Sigmoid colon (tissue), 7 donors: ENCODE measurements around the gene IL4. TPM values are rescaled to one million over a fixed set of nuclear protein-coding genes. Genes with fewer than 3 reads are reported as not detected.

Experiments used
- DNase-seq: peaks from one replicate; pipeline ENCODE4 v3.0.0-alpha.2; 2019
- H3K27ac ChIP-seq, 4 donors: fragments of 200-600 bp; sonication (generic); one replicate each; pipeline ENCODE4 v1.5.1; 2016 to 2019; ENCODE audit warnings: mild to moderate bottlenecking in 1 of 4
- H3K27me3 ChIP-seq, 3 donors: fragments of 200-600 bp; sonication (generic); one replicate each; pipeline ENCODE4 v1.5.1; 2019; ENCODE audit warnings: mild to moderate bottlenecking in 1 of 3
- H3K36me3 ChIP-seq, 4 donors: fragments of 200-600 bp; sonication (generic); one replicate each; pipeline ENCODE4 v1.5.1; 2016 to 2019
- H3K4me1 ChIP-seq, 4 donors: fragments of 200-600 bp; sonication (generic); one replicate each; pipeline ENCODE4 v1.5.1; 2017 to 2019
- H3K4me3 ChIP-seq, 4 donors: fragments of 200-600 bp; sonication (generic); one replicate each; pipeline ENCODE4 v1.5.1; 2017 to 2019; ENCODE audit warnings: mild to moderate bottlenecking in 2 of 4, moderate library complexity in 1 of 4
- H3K9me3 ChIP-seq, 4 donors: fragments of 200-600 bp in 3 of 4; sonication (generic) in 3 of 4; one replicate each; pipeline versions ENCODE4 v1.5.1 to v1.6.1; 2013 to 2019
- EP300 ChIP-seq, 4 donors: sonication (generic); formaldehyde crosslinking; IDR thresholded peaks; one replicate each; pipeline ENCODE4 v1.6.1; 2017; ENCODE audit warnings: antibody characterized with exemption in 4 of 4
- POLR2A ChIP-seq, 2 donors: fragments of 450-650 bp; IDR thresholded peaks; one replicate each; pipeline ENCODE4 v1.6.1; 2016; ENCODE audit warnings: antibody characterized with exemption in 2 of 2, mild to moderate bottlenecking in 2 of 2, moderate library complexity in 2 of 2
- POLR2AphosphoS5 ChIP-seq, 4 donors: sonication (generic); formaldehyde crosslinking; IDR thresholded peaks; one replicate each; pipeline ENCODE4 v1.6.1; 2017; ENCODE audit warnings: antibody characterized with exemption in 4 of 4
- WGBS, 2 donors: extraction: QIAGEN DNeasy Blood & Tissue Kit; methylation state at CpG; one replicate each; pipeline ENCODE4 v1.1.7; 2013; 5-methylcytosine and 5-hydroxymethylcytosine counted together
- intact Hi-C: fragments of 100-400 bp; cut with DNase I; formaldehyde crosslinking; loops from one replicate; pipeline ENCODE4 v1.15.1; 2023
- polyA plus RNA-seq, 3 donors: library from polyadenylated mRNA; stranded (reverse); fragments of 200-250 nt; gene quantifications; one replicate each; pipeline ENCODE4 v1.2.3, GENCODE V29; 2013
- total RNA-seq, 4 donors: library from RNA; depleted of rRNA; stranded (reverse); fragments of >200 nt; gene quantifications; one replicate each; pipeline ENCODE4 v1.1.0, GENCODE V29; 2016
- TF ChIP-seq, protein P1 (sequence below), 4 experiments: fragments of 450-650 bp in 3 of 4; fragments of 200-600 bp in 1 of 4; IDR thresholded peaks; one replicate each; pipeline ENCODE4 v1.5.1; 2016 to 2019; ENCODE audit warnings: antibody characterized with exemption in 4 of 4, mild to moderate bottlenecking in 3 of 4, moderate library complexity in 2 of 4
- donor health status: healthy with polysubstance abuse.
- donor health status: Bipolar disorder and iron deficiency.
- donor health status: healthy.

IL4 gene
- total and polyA plus RNA-seq, 7 donors, result not detected

DNA sequence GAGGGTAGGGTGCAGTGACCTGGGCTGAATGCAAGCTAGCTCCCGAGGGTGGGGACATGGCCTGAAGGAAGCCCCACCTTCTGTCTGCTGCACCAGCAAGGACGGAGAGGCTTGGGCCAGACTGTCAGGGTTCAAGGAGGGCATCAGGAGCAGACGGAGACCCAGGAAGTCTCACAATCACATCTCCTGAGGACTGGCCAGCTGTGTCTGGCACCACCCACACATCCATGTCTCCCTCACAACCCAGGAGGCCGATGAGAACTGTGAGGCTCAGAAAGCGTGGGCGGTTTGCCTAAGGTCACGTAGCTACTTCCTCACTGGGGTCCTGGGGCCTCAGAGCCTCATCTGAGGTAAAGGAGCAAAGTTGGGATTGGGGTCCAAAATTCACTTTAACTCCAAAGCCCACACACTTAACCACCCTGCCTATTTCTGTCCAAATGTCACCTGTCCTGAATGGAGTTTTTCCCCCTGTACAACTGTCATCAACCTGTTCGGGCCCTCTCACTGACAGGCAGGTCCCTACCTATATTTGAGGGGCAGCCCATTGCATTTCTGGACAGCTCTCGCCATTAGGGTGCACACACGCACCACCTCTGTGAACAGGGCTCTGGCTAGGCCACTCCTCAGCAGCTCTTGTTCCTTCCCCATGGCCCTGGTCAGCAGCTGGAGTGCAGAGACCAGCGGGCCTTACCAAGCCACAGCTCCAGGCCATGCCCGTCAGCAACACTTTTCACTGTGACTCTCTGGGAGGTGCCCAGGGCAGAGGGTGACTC lies 12.4 kb upstream of the IL4 start:
- WGBS, 2 donors, result 85 to 87% methylated on average over 12 of the region's 12 CpGs
- no peaks in the 10 kb centered on the region for H3K36me3 ChIP-seq
- no peaks in the 10 kb centered on the region for H3K9me3 ChIP-seq
- TF ChIP-seq, protein P1, sequence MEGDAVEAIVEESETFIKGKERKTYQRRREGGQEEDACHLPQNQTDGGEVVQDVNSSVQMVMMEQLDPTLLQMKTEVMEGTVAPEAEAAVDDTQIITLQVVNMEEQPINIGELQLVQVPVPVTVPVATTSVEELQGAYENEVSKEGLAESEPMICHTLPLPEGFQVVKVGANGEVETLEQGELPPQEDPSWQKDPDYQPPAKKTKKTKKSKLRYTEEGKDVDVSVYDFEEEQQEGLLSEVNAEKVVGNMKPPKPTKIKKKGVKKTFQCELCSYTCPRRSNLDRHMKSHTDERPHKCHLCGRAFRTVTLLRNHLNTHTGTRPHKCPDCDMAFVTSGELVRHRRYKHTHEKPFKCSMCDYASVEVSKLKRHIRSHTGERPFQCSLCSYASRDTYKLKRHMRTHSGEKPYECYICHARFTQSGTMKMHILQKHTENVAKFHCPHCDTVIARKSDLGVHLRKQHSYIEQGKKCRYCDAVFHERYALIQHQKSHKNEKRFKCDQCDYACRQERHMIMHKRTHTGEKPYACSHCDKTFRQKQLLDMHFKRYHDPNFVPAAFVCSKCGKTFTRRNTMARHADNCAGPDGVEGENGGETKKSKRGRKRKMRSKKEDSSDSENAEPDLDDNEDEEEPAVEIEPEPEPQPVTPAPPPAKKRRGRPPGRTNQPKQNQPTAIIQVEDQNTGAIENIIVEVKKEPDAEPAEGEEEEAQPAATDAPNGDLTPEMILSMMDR (IDR thresholded peaks at IDR 0.05), result no peak
- no peak for TF ChIP-seq POLR2AphosphoS5 (IDR thresholded peaks at IDR 0.05)
- no peak for TF ChIP-seq EP300 (IDR thresholded peaks at IDR 0.05)
- TF ChIP-seq POLR2A (IDR thresholded peaks at IDR 0.05), result no peak
- H3K27ac ChIP-seq, result no peak overlapping the region
- H3K27me3 ChIP-seq, result peaks cover 1 to 9% (median 2%) of the 10 kb centered on the region in 3 donors
- intact Hi-C loops, result no loop called here
- H3K4me3 ChIP-seq, result no peak overlapping the region
- H3K4me1 ChIP-seq, result peaks cover 0 to 6% (median 4%) of the 10 kb centered on the region in 4 donors
- no peak for DNase-seq

DNA sequence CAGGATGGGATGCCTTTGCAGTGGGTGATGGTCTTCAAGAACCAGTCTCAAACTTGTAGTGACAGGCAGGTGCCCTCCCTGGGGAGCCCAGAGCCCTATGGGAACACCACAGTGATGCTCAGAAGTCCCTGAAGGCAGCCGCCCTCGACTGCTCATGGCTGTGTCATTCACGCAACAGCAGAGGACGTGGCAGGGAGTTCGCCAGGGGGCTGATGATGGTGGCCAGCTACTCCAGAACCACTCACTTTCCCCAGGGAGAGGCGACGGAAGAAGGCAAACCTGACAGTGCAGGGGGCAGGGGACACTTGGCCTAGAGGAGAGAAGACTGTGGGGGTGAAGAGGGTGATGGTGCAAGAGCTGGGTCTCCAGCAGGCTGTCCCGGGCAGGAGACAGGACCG lies 11.8 kb upstream of the IL4 start:
- intact Hi-C loops, result no loop called here
- DNase-seq, result no peak
- Histone ChIP-seq H3K9me3 (no peaks in the 10 kb centered on the region), H3K4me3 (no peak overlapping the region), H3K36me3 (no peaks in the 10 kb centered on the region), H3K27ac (no peak overlapping the region), H3K27me3 (peaks cover 0 to 4% (median 0%) of the 10 kb centered on the region in 3 donors), H3K4me1 (peaks cover 0 to under 1% (median 0%) of the 10 kb centered on the region in 4 donors)
- 83 to 97% methylated on average over 9 of the region's 9 CpGs for WGBS, 2 donors
- TF ChIP-seq POLR2A (IDR thresholded peaks at IDR 0.05) (no peak), EP300 (IDR thresholded peaks at IDR 0.05) (no peak), POLR2AphosphoS5 (IDR thresholded peaks at IDR 0.05) (no peak)
- TF ChIP-seq, protein P1 (IDR thresholded peaks at IDR 0.05), result no peak

DNA sequence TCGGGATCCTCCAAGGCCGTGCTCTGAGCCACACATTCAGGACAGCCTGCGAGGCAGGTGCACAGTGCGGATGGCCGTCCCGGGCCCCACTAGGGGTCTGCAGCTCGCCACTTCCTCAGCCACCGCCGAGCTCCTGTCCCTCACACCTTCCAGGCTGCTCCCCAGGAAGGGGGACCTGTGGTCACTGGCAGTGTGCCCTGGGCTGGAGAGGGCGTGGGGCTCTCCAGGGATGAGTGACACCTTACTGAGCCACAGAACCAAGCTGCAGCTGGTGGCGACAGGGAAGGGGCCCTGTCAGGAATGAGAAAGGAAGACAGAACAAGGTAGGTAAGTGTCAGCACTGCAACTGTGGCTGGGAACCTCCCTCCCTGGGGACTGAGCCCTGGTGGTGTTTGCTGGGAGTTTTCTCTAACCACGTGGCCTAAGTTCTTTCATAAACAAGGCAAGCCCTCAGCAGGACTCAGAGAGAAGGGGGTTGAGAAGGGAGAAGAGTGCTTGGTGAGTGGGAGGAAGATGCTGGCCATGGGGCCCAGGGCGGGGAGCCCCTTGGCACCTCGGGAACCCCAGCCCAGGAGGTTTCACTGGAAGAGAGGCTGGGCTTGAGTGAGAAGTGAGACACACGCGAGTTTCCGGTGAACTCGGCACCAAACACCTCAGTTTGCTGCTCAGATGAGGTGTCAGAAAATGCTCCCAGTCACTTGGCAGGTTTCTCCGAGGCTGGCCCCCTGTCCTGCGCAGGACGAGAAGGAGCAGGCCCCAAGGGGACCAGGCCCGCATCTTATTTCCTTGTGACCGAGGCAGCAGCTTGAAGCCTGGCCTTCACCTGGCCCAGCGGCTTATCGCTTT lies 10.6 kb upstream of the IL4 start:
- 73 to 80% methylated on average over 25 of the region's 25 CpGs for WGBS, 2 donors
- Histone ChIP-seq H3K4me1 (no peaks in the 10 kb centered on the region), H3K36me3 (no peaks in the 10 kb centered on the region), H3K27me3 (no peaks in the 10 kb centered on the region), H3K4me3 (no peak overlapping the region), H3K27ac (no peak overlapping the region), H3K9me3 (no peaks in the 10 kb centered on the region)
- intact Hi-C loops, result no loop called here
- no peak for DNase-seq
- TF ChIP-seq POLR2A (IDR thresholded peaks at IDR 0.05) (no peak), EP300 (IDR thresholded peaks at IDR 0.05) (no peak), POLR2AphosphoS5 (IDR thresholded peaks at IDR 0.05) (no peak)
- TF ChIP-seq, protein P1 (IDR thresholded peaks at IDR 0.05), result no peak

DNA sequence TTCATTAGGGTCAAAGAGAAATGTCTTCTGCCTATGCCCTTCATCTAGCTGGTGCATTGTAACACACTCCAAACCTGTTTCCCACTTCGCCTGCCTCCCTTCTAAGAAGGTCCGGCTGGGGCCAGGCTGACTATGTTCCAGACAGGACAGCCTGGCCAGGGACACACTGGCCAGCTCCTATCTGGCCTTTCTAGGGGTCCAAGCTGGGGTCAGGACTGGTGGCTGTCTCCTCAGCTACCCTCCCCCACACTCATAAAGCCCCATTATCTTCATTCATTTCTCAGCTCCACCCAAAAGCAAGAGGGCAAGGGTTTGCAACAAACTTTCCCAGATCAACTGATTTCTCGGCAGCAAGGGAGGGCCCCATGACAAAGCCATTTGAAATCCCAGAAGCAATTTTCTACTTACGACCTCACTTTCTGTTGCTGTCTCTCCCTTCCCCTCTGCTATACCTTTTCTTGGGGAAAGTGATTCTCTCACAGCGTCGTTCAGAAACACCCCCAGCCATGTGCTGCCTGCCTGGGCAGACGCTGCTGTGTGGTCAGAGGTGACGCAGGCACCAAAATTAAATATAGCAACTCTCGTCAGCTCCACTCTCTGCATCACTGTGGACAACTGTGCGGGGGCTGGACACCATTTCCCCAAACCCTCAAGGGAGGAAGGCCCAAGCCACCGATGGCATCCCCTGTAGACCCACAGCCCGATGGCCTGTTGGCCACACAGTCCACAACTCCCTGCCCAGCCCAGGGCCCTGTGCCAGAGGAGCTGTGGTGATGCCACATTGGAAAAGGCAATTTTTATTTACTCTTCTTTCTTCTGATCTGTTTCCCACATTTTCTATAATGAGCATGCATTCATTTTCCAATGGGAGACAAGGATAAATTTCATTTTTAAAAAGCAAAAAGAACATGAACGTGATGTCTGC lies 9.8 kb upstream of the IL4 start:
- TF ChIP-seq POLR2A (IDR thresholded peaks at IDR 0.05), result no peak
- TF ChIP-seq POLR2AphosphoS5 (IDR thresholded peaks at IDR 0.05), result no peak
- TF ChIP-seq, protein P1 (IDR thresholded peaks at IDR 0.05), result no peak
- TF ChIP-seq EP300 (IDR thresholded peaks at IDR 0.05), result no peak
- H3K36me3 ChIP-seq, result no peaks in the 10 kb centered on the region
- intact Hi-C loops, result no loop called here
- H3K27me3 ChIP-seq, result no peaks in the 10 kb centered on the region
- no peaks in the 10 kb centered on the region for H3K9me3 ChIP-seq
- H3K27ac ChIP-seq, result no peak overlapping the region
- H3K4me3 ChIP-seq, result no peak overlapping the region
- H3K4me1 ChIP-seq, result no peaks in the 10 kb centered on the region
- DNase-seq, result no peak
- WGBS, 2 donors, result 77 to 86% methylated on average over 13 of the region's 13 CpGs
